GM12892 (cell line): ENCODE measurements around the gene KCTD16.

Experiments
- POLR2A ChIP-seq: IDR thresholded peaks from 2 replicates; pipeline ENCODE4 v1.6.1; 2011; ENCODE audit warnings: low read depth, low read length, control low read depth
- POLR2AphosphoS5 ChIP-seq: IDR thresholded peaks from 2 replicates; pipeline ENCODE4 v1.6.1; 2011; ENCODE audit warnings: low read depth, low read length, control low read depth

- no peak for TF ChIP-seq POLR2AphosphoS5
- TF ChIP-seq POLR2A = no peak
Measured at GRCh38 chr5:144284931-144285502, 114.3 kb downstream of the KCTD16 start.
